ENCODE results near the gene FGF14. TPM values are rescaled to one million over a fixed set of nuclear protein-coding genes. Genes with fewer than 3 reads are reported as not detected.

The FGF14 gene
- total RNA-seq, 1 experiment from 2014 or later: 0.22 TPM

GRCh38 chr13:102208347-102208746 is 193.5 kb downstream of the FGF14 start:
- H3K56ac ChIP-seq (ENCODE audit: insufficient read length, low read depth, low read length): no peak overlapping the region

More at GRCh38 chr13:102208347-102208746, 193.5 kb downstream of the FGF14 start:
- no peak overlapping the region for H3K4me3 Mint-ChIP-seq
- Histone ChIP-seq H2BK120ac (ENCODE audit: low read depth, low read length, poor library complexity, severe bottlenecking) (no peak overlapping the region), H3K23me2 (ENCODE audit: insufficient read length, low read depth, low read length, poor library complexity, severe bottlenecking) (no peaks in the 10 kb centered on the region), H3K27me3 (ENCODE audit: insufficient read depth, low read length) (no peaks in the 10 kb centered on the region), H3K18ac (ENCODE audit: insufficient read length, low read depth, low read length) (no peak overlapping the region), H3K4me1 (ENCODE audit: insufficient read depth, low read length) (no peaks in the 10 kb centered on the region; the same call in 1 of the 2 replicates), H2BK15ac (ENCODE audit: low read depth, low read length) (no peak overlapping the region), H4K20me1 (ENCODE audit: control insufficient read depth, insufficient read depth, insufficient read length) (no peaks in the 10 kb centered on the region), H3K14ac (ENCODE audit: insufficient read depth, low read length) (no peak overlapping the region), H3K27ac (ENCODE audit: insufficient read length, low read depth, low read length) (no peak overlapping the region), H2BK20ac (ENCODE audit: low read depth, low read length, poor library complexity, severe bottlenecking) (no peak overlapping the region), H3T11ph (ENCODE audit: low read length) (no peak overlapping the region), H3K79me2 (ENCODE audit: insufficient read depth, low read length) (no peaks in the 10 kb centered on the region), H3K23ac (ENCODE audit: insufficient read length, low read depth, low read length) (no peak overlapping the region), H4K5ac (ENCODE audit: insufficient read length, low read depth, low read length) (no peak overlapping the region), H2AFZ (ENCODE audit: low read length) (no peak overlapping the region), H2BK12ac (ENCODE audit: insufficient read length, low read depth, low read length) (no peak overlapping the region), H3K9ac (ENCODE audit: extremely low read depth, insufficient read length, low read length) (no peak overlapping the region), H4K8ac (replicated peaks; ENCODE audit: insufficient read length, low read depth, low read length) (no peak overlapping the region), H4K91ac (ENCODE audit: insufficient read length, low read depth, low read length) (no peak overlapping the region), H3K4me2 (ENCODE audit: insufficient read depth, insufficient read length, low read length) (no peak overlapping the region), H2AK5ac (ENCODE audit: insufficient read length, low read length) (no peak overlapping the region), H3K79me1 (ENCODE audit: insufficient read depth, low read depth, low read length, poor library complexity, severe bottlenecking) (no peaks in the 10 kb centered on the region), H3K4ac (ENCODE audit: low read depth, low read length) (no peak overlapping the region), H2BK5ac (ENCODE audit: insufficient read length, low read length) (no peak overlapping the region), H3K9me3 (ENCODE audit: control insufficient read depth, low read depth, low read length) (no peaks in the 10 kb centered on the region)
- no peaks in the 10 kb centered on the region for H3K27me3 Mint-ChIP-seq (ENCODE audit: low read depth)
- H3K27ac Mint-ChIP-seq: no peak overlapping the region
- DNase-seq: no peak
- no peaks in the 10 kb centered on the region for H3K36me3 Mint-ChIP-seq (ENCODE audit: insufficient read depth in 1 of 3, low read depth in 3 of 3)
- no peaks in the 10 kb centered on the region for H3K9me3 Mint-ChIP-seq
- peaks cover 14% of the 10 kb centered on the region in 2 experiments for H3K4me1 Mint-ChIP-seq
- TF ChIP-seq CTCF (conservative IDR thresholded peaks at IDR 0.05): no peak

Data from H9 (cell line).